Esophagus muscularis mucosa (tissue), 4 donors: ENCODE results near the gene MUC5B. TPM values are rescaled to one million over a fixed set of nuclear protein-coding genes. Genes with fewer than 3 reads are reported as not detected.

Source experiments
- DNase-seq: peaks from one replicate; pipeline ENCODE4 v3.0.0-alpha.2; 2017; ENCODE audit errors: extremely low spot score
- H3K27ac ChIP-seq, 4 donors: fragments of 200-600 bp; sonication (generic); replicated peaks in 1 of 4; 1 replicate in 3 of 4; 2 replicates in 1 of 4; pipeline ENCODE4 v1.5.1; 2016 to 2019; ENCODE audit warnings: mild to moderate bottlenecking in 1 of 4
- H3K27me3 ChIP-seq, 4 donors: fragments of 200-600 bp; sonication (generic); one replicate each; pipeline versions ENCODE4 v1.5.1 to v1.6.0; 2016 to 2019
- H3K36me3 ChIP-seq, 4 donors: fragments of 200-600 bp; sonication (generic); one replicate each; pipeline ENCODE4 v1.5.1; 2016 to 2019
- H3K4me1 ChIP-seq, 4 donors: fragments of 200-600 bp; sonication (generic); one replicate each; pipeline ENCODE4 v1.5.1; 2016 to 2019
- H3K4me3 ChIP-seq, 4 donors: fragments of 200-600 bp; sonication (generic); 1 replicate in 2 of 4; 2 replicates in 2 of 4; pipeline ENCODE4 v1.5.1; 2016 to 2019; ENCODE audit warnings: mild to moderate bottlenecking in 4 of 4, moderate library complexity in 1 of 4
- H3K9me3 ChIP-seq, 4 donors: fragments of 200-600 bp; sonication (generic); 1 replicate in 3 of 4; 2 replicates in 1 of 4; pipeline ENCODE4 v1.5.1; 2016 to 2019
- CTCF ChIP-seq, 3 experiments: fragments of 200-600 bp in 2 of 3; fragments of 450-650 bp in 1 of 3; sonication (generic) in 2 of 3; IDR thresholded peaks; one replicate each; pipeline ENCODE4 v1.5.1; 2017 to 2019; ENCODE audit warnings: antibody characterized with exemption in 3 of 3, mild to moderate bottlenecking in 2 of 3, moderate library complexity in 1 of 3
- EP300 ChIP-seq: sonication (generic); formaldehyde crosslinking; IDR thresholded peaks from one replicate; pipeline ENCODE4 v1.6.1; 2017; ENCODE audit warnings: antibody characterized with exemption
- POLR2A ChIP-seq: fragments of 450-650 bp; IDR thresholded peaks from one replicate; pipeline ENCODE4 v1.6.1; 2017; ENCODE audit warnings: antibody characterized with exemption, moderate library complexity, mild to moderate bottlenecking, low read depth
- POLR2AphosphoS5 ChIP-seq, 2 donors: sonication (generic); formaldehyde crosslinking; IDR thresholded peaks; one replicate each; pipeline ENCODE4 v1.6.1; 2017; ENCODE audit warnings: antibody characterized with exemption in 2 of 2
- WGBS: methylation state at CpG from one replicate; pipeline ENCODE4 v1.1.5; 2018; 5-methylcytosine and 5-hydroxymethylcytosine counted together
- intact Hi-C: fragments of 100-400 bp; cut with DNase I; formaldehyde crosslinking; loops from one replicate; pipeline ENCODE4 v1.15.1; 2023
- total RNA-seq, 4 donors: library from RNA; depleted of rRNA; stranded (reverse); fragments of >200 nt; gene quantifications; one replicate each; pipeline versions ENCODE4 v1.1.0 to v1.2.1, GENCODE V29; 2016

MUC5B gene
- total RNA-seq, 4 donors from 2014 or later: under 0.01 to 0.45 (median 0.06) TPM; not detected in 1

- Histone ChIP-seq H3K4me1 (peaks cover 12 to 15% (median 13%) of the 10 kb centered on the region in 4 donors), H3K9me3 (no peaks in the 10 kb centered on the region), H3K27me3 (no peaks in the 10 kb centered on the region), H3K36me3 (no peaks in the 10 kb centered on the region), H3K4me3 (no peak overlapping the region), H3K27ac (no peak overlapping the region)
- TF ChIP-seq CTCF (IDR thresholded peaks at IDR 0.05): no peak
- TF ChIP-seq EP300: no peak
- TF ChIP-seq POLR2A: no peak
- TF ChIP-seq POLR2AphosphoS5 (IDR thresholded peaks at IDR 0.05): no peak
- WGBS: 80% methylated on average over 9 of the region's 16 CpGs
- no peak for DNase-seq
- intact Hi-C loops: no loop called here
These were observed 35.0 kb downstream of the MUC5B start for GRCh38 chr11:1257916-1258315.

GRCh38 chr11:1258401-1259075 is 35.7 kb downstream of the MUC5B start:
- 78% methylated on average over 12 of the region's 13 CpGs for WGBS
- Histone ChIP-seq H3K9me3 (no peaks in the 10 kb centered on the region), H3K4me1 (peaks cover 16 to 19% (median 18%) of the 10 kb centered on the region in 4 donors), H3K36me3 (no peaks in the 10 kb centered on the region), H3K27ac (no peak overlapping the region), H3K27me3 (no peaks in the 10 kb centered on the region), H3K4me3 (no peak overlapping the region)
- intact Hi-C loops: no loop called here
- TF ChIP-seq POLR2A (no peak), CTCF (IDR thresholded peaks at IDR 0.05) (no peak), EP300 (no peak), POLR2AphosphoS5 (IDR thresholded peaks at IDR 0.05) (no peak)
- no peak for DNase-seq

- peaks cover 16 to 22% (median 18%) of the 10 kb centered on the region in 4 donors for H3K4me1 ChIP-seq
- no peak overlapping the region for H3K27ac ChIP-seq
- H3K27me3 ChIP-seq: no peaks in the 10 kb centered on the region
- DNase-seq: no peak
- no CpG with 5 or more reads among the region's 7 CpGs for WGBS
- intact Hi-C loops: no loop called here
- TF ChIP-seq CTCF (IDR thresholded peaks at IDR 0.05) (no peak), POLR2A (no peak), POLR2AphosphoS5 (IDR thresholded peaks at IDR 0.05) (no peak), EP300 (no peak)
- H3K9me3 ChIP-seq: no peaks in the 10 kb centered on the region
- H3K4me3 ChIP-seq: no peak overlapping the region
- H3K36me3 ChIP-seq: no peaks in the 10 kb centered on the region
These were observed 36.2 kb downstream of the MUC5B start for GRCh38 chr11:1259076-1259461.

GRCh38 chr11:1259561-1259960 is 36.7 kb downstream of the MUC5B start:
- no peak for DNase-seq
- H3K27ac ChIP-seq: no peak overlapping the region
- no peaks in the 10 kb centered on the region for H3K27me3 ChIP-seq
- no peaks in the 10 kb centered on the region for H3K9me3 ChIP-seq
- WGBS: 86% methylated on average over 4 of the region's 9 CpGs
- H3K4me1 ChIP-seq: peaks cover 16 to 25% (median 20%) of the 10 kb centered on the region in 4 donors
- intact Hi-C loops: no loop called here
- no peaks in the 10 kb centered on the region for H3K36me3 ChIP-seq
- no peak for TF ChIP-seq POLR2AphosphoS5 (IDR thresholded peaks at IDR 0.05)
- no peak for TF ChIP-seq EP300
- no peak for TF ChIP-seq CTCF (IDR thresholded peaks at IDR 0.05)
- TF ChIP-seq POLR2A: no peak
- H3K4me3 ChIP-seq: no peak overlapping the region
